Body of pancreas (tissue), 4 donors: Measurements from ENCODE around the gene SNRK.

ENCODE experiments used
- CTCF ChIP-seq, 7 experiments: fragments of 450-650 bp in 4 of 7; fragments of 200-600 bp in 3 of 7; sonication (generic) in 3 of 7; IDR thresholded peaks; one replicate each; pipeline ENCODE4 v1.5.1; 2016 to 2019; ENCODE audit warnings: antibody characterized with exemption in 7 of 7
- POLR2A ChIP-seq, 3 donors: fragments of 450-650 bp; IDR thresholded peaks; one replicate each; pipeline ENCODE4 v1.6.1; 2016; ENCODE audit warnings: antibody characterized with exemption in 3 of 3, mild to moderate bottlenecking in 2 of 3

- TF ChIP-seq CTCF (IDR thresholded peaks at IDR 0.05) (no peak), POLR2A (IDR thresholded peaks at IDR 0.05) (no peak)
Observed at GRCh38 chr3:43262194-43262593, 24.1 kb upstream of the SNRK start.
